H9 (cell line): ENCODE results near the gene CALR. TPM values are rescaled to one million over a fixed set of nuclear protein-coding genes. Genes with fewer than 3 reads are reported as not detected.

Experiments used
- DNase-seq: peaks from one replicate; pipeline ENCODE4 v3.0.0-alpha.2; 2017
- H2AFZ ChIP-seq: one replicate; pipeline ENCODE4 v1.6.1; 2013; ENCODE audit warnings: mild to moderate bottlenecking, low read length, control low read depth, moderate library complexity
- H2AK5ac ChIP-seq: 2 replicates; pipeline ENCODE4 v1.6.1; 2013; ENCODE audit warnings: low read length, control low read depth, mixed read lengths; ENCODE audit not compliant: insufficient read length
- H2BK120ac ChIP-seq: one replicate; pipeline ENCODE4 v1.6.1; 2013; ENCODE audit warnings: low read depth, mild to moderate bottlenecking, low read length, control low read depth, inconsistent platforms; ENCODE audit not compliant: poor library complexity, severe bottlenecking
- H2BK12ac ChIP-seq: 2 replicates; pipeline ENCODE4 v1.6.1; 2013; ENCODE audit warnings: low read length, control low read depth, mixed read lengths, low read depth; ENCODE audit not compliant: insufficient read length
- H2BK15ac ChIP-seq: 2 replicates; pipeline ENCODE4 v1.6.1; 2013; ENCODE audit warnings: low read depth, low read length, control low read depth
- H2BK20ac ChIP-seq: one replicate; pipeline ENCODE4 v1.6.1; 2013; ENCODE audit warnings: low read depth, mild to moderate bottlenecking, low read length, control low read depth, inconsistent platforms; ENCODE audit not compliant: poor library complexity, severe bottlenecking
- H2BK5ac ChIP-seq: 2 replicates; pipeline ENCODE4 v1.6.1; 2013; ENCODE audit warnings: low read length, control low read depth, mixed read lengths; ENCODE audit not compliant: insufficient read length
- H3K14ac ChIP-seq: 2 replicates; pipeline ENCODE4 v1.6.1; 2013; ENCODE audit warnings: low read length, control low read depth; ENCODE audit not compliant: insufficient read depth
- H3K18ac ChIP-seq: 2 replicates; pipeline ENCODE4 v1.6.1; 2013; ENCODE audit warnings: low read depth, mild to moderate bottlenecking, mixed read lengths, low read length, control low read depth; ENCODE audit not compliant: insufficient read length
- H3K23ac ChIP-seq: 2 replicates; pipeline ENCODE4 v1.6.1; 2013; ENCODE audit warnings: low read length, control low read depth, mixed read lengths, low read depth; ENCODE audit not compliant: insufficient read length
- H3K23me2 ChIP-seq: 2 replicates; pipeline ENCODE4 v1.6.1; 2013; ENCODE audit warnings: low read depth, mild to moderate bottlenecking, mixed read lengths, low read length, control low read depth; ENCODE audit not compliant: insufficient read length, poor library complexity, severe bottlenecking
- H3K27ac ChIP-seq: 2 replicates; pipeline ENCODE4 v1.5.1; 2013; ENCODE audit warnings: low read length, control low read depth, mixed read lengths, low read depth; ENCODE audit not compliant: insufficient read length
- H3K27me3 ChIP-seq: 2 replicates; pipeline ENCODE4 v1.6.1; 2013; ENCODE audit warnings: low read length, control low read depth, inconsistent platforms; ENCODE audit not compliant: insufficient read depth
- H3K4ac ChIP-seq: 2 replicates; pipeline ENCODE4 v1.6.1; 2013; ENCODE audit warnings: low read depth, mild to moderate bottlenecking, control low read depth, inconsistent platforms, low read length, moderate library complexity
- H3K4me1 ChIP-seq: 2 replicates; pipeline ENCODE4 v1.6.1; 2013; ENCODE audit warnings: low read length, control low read depth, inconsistent platforms; ENCODE audit not compliant: insufficient read depth
- H3K4me2 ChIP-seq: 2 replicates; pipeline ENCODE4 v1.6.1; 2013; ENCODE audit warnings: low read length, control low read depth, mixed read lengths; ENCODE audit not compliant: insufficient read length, insufficient read depth
- H3K56ac ChIP-seq: 2 replicates; pipeline ENCODE4 v1.6.1; 2013; ENCODE audit warnings: low read depth, mild to moderate bottlenecking, mixed read lengths, low read length, control low read depth; ENCODE audit not compliant: insufficient read length
- H3K79me1 ChIP-seq: 2 replicates; pipeline ENCODE4 v1.6.1; 2013; ENCODE audit warnings: low read depth, mild to moderate bottlenecking, moderate library complexity, low read length, control low read depth, inconsistent platforms; ENCODE audit not compliant: insufficient read depth, poor library complexity, severe bottlenecking
- H3K79me2 ChIP-seq: 2 replicates; pipeline ENCODE4 v1.6.1; 2013; ENCODE audit warnings: low read length, control low read depth, inconsistent platforms; ENCODE audit not compliant: insufficient read depth
- H3K9ac ChIP-seq: 2 replicates; pipeline ENCODE4 v1.6.1; 2013; ENCODE audit warnings: low read length, control low read depth, mixed read lengths; ENCODE audit not compliant: insufficient read length; ENCODE audit errors: extremely low read depth
- H3K9me3 ChIP-seq: one replicate; pipeline ENCODE4 v1.6.1; 2013; ENCODE audit warnings: low read depth, low read length, inconsistent platforms; ENCODE audit not compliant: control insufficient read depth
- H3T11ph ChIP-seq: one replicate; pipeline ENCODE4 v1.6.1; 2013; ENCODE audit warnings: mild to moderate bottlenecking, low read length, control low read depth, inconsistent platforms
- H4K20me1 ChIP-seq: one replicate; pipeline ENCODE4 v1.6.1; 2013; ENCODE audit not compliant: control insufficient read depth, insufficient read length, insufficient read depth
- H4K5ac ChIP-seq: 2 replicates; pipeline ENCODE4 v1.6.1; 2013; ENCODE audit warnings: low read depth, mild to moderate bottlenecking, mixed read lengths, low read length, control low read depth; ENCODE audit not compliant: insufficient read length
- H4K8ac ChIP-seq: replicated peaks from 2 replicates; pipeline ENCODE4 v1.6.1; 2013; ENCODE audit warnings: low read length, control low read depth, mixed read lengths, low read depth; ENCODE audit not compliant: insufficient read length
- H4K91ac ChIP-seq: 2 replicates; pipeline ENCODE4 v1.6.1; 2013; ENCODE audit warnings: low read depth, mild to moderate bottlenecking, moderate library complexity, mixed read lengths, low read length, control low read depth; ENCODE audit not compliant: insufficient read length
- H3K27ac Mint-ChIP-seq, 3 experiments: 2 replicates in 2 of 3; 3 replicates in 1 of 3; pipeline ENCODE4 v1.8.0; 2020 to 2021; ENCODE audit warnings: mixed read lengths in 3 of 3, mild to moderate bottlenecking in 1 of 3, moderate library complexity in 1 of 3
- H3K27me3 Mint-ChIP-seq: 2 replicates; pipeline ENCODE4 v1.8.0; 2021; ENCODE audit warnings: low read depth, mild to moderate bottlenecking, moderate library complexity, mixed read lengths
- H3K36me3 Mint-ChIP-seq, 3 experiments: 2 replicates in 2 of 3; 3 replicates in 1 of 3; pipeline ENCODE4 v1.8.0; 2020 to 2021; ENCODE audit warnings: low read depth in 3 of 3, mixed read lengths in 3 of 3; ENCODE audit not compliant: insufficient read depth in 1 of 3
- H3K4me1 Mint-ChIP-seq, 2 experiments: 2 replicates each; pipeline ENCODE4 v1.8.0; 2020; ENCODE audit warnings: mixed read lengths in 2 of 2
- H3K4me3 Mint-ChIP-seq, 2 experiments: 2 replicates in 1 of 2; 3 replicates in 1 of 2; pipeline ENCODE4 v1.8.0; 2020 to 2021; ENCODE audit warnings: mild to moderate bottlenecking in 2 of 2, mixed read lengths in 2 of 2, moderate library complexity in 1 of 2
- H3K9me3 Mint-ChIP-seq, 2 experiments: 2 replicates in 1 of 2; 3 replicates in 1 of 2; pipeline ENCODE4 v1.8.0; 2020; ENCODE audit warnings: mild to moderate bottlenecking in 2 of 2, mixed read lengths in 2 of 2, moderate library complexity in 1 of 2
- WGBS: extraction: QIAGEN DNeasy Blood & Tissue Kit; methylation state at CpG from one replicate; pipeline ENCODE4 v1.1.7; 2013; ENCODE audit warnings: missing lambda C conversion rate, low lambda C conversion rate, mixed read lengths; ENCODE audit not compliant: insufficient read length; ENCODE audit errors: extremely low coverage; 5-methylcytosine and 5-hydroxymethylcytosine counted together
- total RNA-seq: library from RNA; stranded (reverse); gene quantifications from 2 replicates; pipeline ENCODE4 v1.2.1, GENCODE V29; 2021
- TF ChIP-seq, protein P1 (sequence below): fragments of 200-600 bp; sonication (generic); conservative IDR thresholded peaks from 3 replicates; pipeline ENCODE4 v1.8.0; 2021; ENCODE audit warnings: antibody characterized with exemption, mild to moderate bottlenecking

Gene CALR
- total RNA-seq, 1 experiment from 2014 or later, result 887 TPM

DNA sequence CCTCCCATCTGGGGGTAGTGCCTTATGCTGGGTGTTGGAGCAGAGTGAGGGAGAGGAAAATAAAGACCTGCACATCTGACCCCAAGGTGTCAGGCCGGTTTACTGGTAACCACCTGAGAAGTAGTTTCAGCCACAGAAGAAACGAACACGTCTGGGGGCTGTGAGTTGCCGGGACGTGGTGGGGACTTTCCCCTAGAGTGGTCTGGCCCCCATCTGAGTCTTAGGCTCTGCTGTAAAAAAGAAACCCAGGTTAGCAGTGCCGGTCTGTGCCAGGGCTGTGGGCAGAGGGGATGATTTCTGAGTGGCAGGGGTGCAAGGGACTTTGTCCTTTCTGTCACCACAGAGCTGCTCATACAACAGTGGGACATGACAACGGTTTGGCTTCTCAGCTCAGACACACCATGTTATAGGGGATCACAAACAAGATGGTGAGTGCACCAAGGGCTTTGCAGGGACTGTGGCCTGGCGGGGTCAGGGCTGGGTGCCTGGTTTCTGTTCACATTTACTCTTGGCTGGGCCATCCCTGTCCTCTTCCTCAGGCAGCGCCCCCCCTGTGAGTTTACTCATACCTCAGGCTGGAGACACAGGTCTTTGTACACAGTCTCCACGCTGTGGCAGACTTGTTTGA, 38.4 kb upstream of the CALR start:
- Histone ChIP-seq H2BK15ac (no peak overlapping the region), H4K5ac (no peak overlapping the region), H3K9ac (no peak overlapping the region), H3K14ac (no peak overlapping the region), H3K27me3 (no peaks in the 10 kb centered on the region), H3K56ac (no peak overlapping the region), H4K8ac (no peak overlapping the region), H3K18ac (no peak overlapping the region), H3K79me1 (no peaks in the 10 kb centered on the region), H3K4ac (no peak overlapping the region), H4K91ac (no peak overlapping the region), H3K79me2 (no peaks in the 10 kb centered on the region), H3K27ac (no peak overlapping the region), H2BK5ac (no peak overlapping the region), H3K23ac (no peak overlapping the region), H2BK120ac (no peak overlapping the region), H3K9me3 (no peaks in the 10 kb centered on the region), H2AK5ac (no peak overlapping the region), H2AFZ (no peak overlapping the region), H4K20me1 (no peaks in the 10 kb centered on the region), H3T11ph (no peak overlapping the region), H3K23me2 (no peaks in the 10 kb centered on the region), H3K4me1 (no peaks in the 10 kb centered on the region), H2BK20ac (no peak overlapping the region), H3K4me2 (no peak overlapping the region), H2BK12ac (no peak overlapping the region)
- Mint-ChIP-seq H3K36me3 (peaks cover 23 to 41% (median 33%) of the 10 kb centered on the region in 3 experiments; a peak in 6 of 7 replicates), H3K27me3 (no peaks in the 10 kb centered on the region), H3K4me3 (no peak overlapping the region), H3K27ac (peak overlapping the region in 1 of 3 experiments; percentile 23; a peak in 1 of 7 replicates), H3K9me3 (no peaks in the 10 kb centered on the region), H3K4me1 (no peaks in the 10 kb centered on the region)
- WGBS, result no CpG with 5 or more reads among the region's 10 CpGs
- DNase-seq, result no peak
- TF ChIP-seq, protein P1, sequence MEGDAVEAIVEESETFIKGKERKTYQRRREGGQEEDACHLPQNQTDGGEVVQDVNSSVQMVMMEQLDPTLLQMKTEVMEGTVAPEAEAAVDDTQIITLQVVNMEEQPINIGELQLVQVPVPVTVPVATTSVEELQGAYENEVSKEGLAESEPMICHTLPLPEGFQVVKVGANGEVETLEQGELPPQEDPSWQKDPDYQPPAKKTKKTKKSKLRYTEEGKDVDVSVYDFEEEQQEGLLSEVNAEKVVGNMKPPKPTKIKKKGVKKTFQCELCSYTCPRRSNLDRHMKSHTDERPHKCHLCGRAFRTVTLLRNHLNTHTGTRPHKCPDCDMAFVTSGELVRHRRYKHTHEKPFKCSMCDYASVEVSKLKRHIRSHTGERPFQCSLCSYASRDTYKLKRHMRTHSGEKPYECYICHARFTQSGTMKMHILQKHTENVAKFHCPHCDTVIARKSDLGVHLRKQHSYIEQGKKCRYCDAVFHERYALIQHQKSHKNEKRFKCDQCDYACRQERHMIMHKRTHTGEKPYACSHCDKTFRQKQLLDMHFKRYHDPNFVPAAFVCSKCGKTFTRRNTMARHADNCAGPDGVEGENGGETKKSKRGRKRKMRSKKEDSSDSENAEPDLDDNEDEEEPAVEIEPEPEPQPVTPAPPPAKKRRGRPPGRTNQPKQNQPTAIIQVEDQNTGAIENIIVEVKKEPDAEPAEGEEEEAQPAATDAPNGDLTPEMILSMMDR, result no peak
